Measurements from ENCODE around the gene CCKAR.

GRCh38 chr4:26484032-26484515 lies 6.2 kb downstream of the CCKAR start:
- no peak for TF ChIP-seq CTCF (IDR thresholded peaks at IDR 0.05)
- TF ChIP-seq POLR2A (IDR thresholded peaks at IDR 0.05), result no peak
- TF ChIP-seq POLR2AphosphoS5 (IDR thresholded peaks at IDR 0.05), result peak; percentile 87 to 96 (median 88)

All from transverse colon (tissue), 4 donors.